Measurements from ENCODE around the gene SAP25. TPM values are rescaled to one million over a fixed set of nuclear protein-coding genes. Genes with fewer than 3 reads are reported as not detected.
"Not testable (repeated sequence)": the region's sequence is repeated elsewhere in the genome, so short reads cannot be mapped to it uniquely, and the experiment has no call there.

Gene SAP25
- total and polyA plus RNA-seq, 12 donors = 0.36 to 2.3 (median 0.70) TPM; not detected in 5

DNA sequence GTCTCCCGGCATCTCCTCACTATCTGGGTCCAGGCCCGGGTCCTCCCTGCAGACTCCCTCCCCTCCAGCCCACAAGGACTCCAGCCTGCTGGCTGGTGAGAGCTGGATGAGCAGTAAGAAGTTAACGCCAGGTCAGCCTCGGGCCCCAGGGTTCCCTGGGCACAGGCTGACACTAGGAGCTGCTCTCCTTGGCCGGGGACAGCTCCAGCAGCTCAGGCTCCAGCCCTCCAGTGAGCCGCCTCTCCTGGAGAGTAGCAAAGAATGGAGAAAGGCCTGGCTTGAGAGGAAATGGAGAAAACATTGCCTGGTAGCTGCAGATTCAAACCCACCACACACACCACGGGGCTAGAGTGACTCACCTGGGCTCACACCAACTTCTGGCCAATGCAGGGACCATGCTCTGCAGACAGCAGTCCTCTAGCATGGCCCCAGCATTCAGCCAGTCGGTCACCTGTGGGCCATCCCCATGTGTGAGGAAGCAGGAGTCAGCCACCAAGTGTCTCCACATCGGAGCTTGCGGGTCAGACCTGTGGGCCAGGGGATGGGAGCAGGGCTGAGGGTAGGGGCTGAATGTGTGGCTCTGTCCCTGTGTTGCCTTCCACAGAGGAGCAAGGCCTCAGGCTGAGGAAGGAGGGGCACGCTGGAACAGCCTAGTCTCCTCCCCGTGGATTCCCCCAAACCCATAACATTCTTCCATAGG is 6.5 kb downstream of the SAP25 start:
- WGBS, 2 donors = 76% methylated on average over 12 of the region's 12 CpGs

GRCh38 chr7:100566018-100566531 is 7.6 kb downstream of the SAP25 start:
- peaks cover 0 to 15% (median 0%) of the 10 kb centered on the region in 7 donors for H3K27me3 ChIP-seq
- ATAC-seq (no peak), DNase-seq (no peak)
- peaks cover 0 to 25% (median 0%) of the 10 kb centered on the region in 9 donors for H3K36me3 ChIP-seq
- H3K4me1 ChIP-seq = peaks cover 0 to 31% (median 15%) of the 10 kb centered on the region in 9 donors
- WGBS, 2 donors = 90 to 93% methylated on average over 6 of the region's 6 CpGs
- intact Hi-C loops (cut with DNase I) = loop anchor here in 2 of 10 donors (5.0 kb wide), 1 partner anchor 126 kb away; the partner anchor contains the start of gene GIGYF1 (in 2 of the 2)
- no peaks in the 10 kb centered on the region for H3K9me3 ChIP-seq
- no peak overlapping the region for H3K4me3 ChIP-seq
- H3K27ac ChIP-seq = no peak overlapping the region
- TF ChIP-seq CTCF (IDR thresholded peaks at IDR 0.05) = no peak

More for the DNA sequence above, 6.5 kb downstream of the SAP25 start:
- DNase-seq = no peak
- no peak for TF ChIP-seq CTCF (IDR thresholded peaks at IDR 0.05)
- Histone ChIP-seq H3K27me3 (peaks cover 0 to 18% (median 0%) of the 10 kb centered on the region in 7 donors), H3K27ac (no peak overlapping the region), H3K36me3 (peaks cover 0 to 19% (median 0%) of the 10 kb centered on the region in 9 donors), H3K9me3 (no peaks in the 10 kb centered on the region), H3K4me1 (peaks cover 0 to 33% (median 15%) of the 10 kb centered on the region in 9 donors), H3K4me3 (no peak overlapping the region)
- no peak for ATAC-seq
- intact Hi-C loops (cut with DNase I) = loop anchor here in 2 of 10 donors (5.0 kb wide), 1 partner anchor 125 kb away; the partner anchor contains the start of gene GIGYF1 (in 2 of the 2)

DNA sequence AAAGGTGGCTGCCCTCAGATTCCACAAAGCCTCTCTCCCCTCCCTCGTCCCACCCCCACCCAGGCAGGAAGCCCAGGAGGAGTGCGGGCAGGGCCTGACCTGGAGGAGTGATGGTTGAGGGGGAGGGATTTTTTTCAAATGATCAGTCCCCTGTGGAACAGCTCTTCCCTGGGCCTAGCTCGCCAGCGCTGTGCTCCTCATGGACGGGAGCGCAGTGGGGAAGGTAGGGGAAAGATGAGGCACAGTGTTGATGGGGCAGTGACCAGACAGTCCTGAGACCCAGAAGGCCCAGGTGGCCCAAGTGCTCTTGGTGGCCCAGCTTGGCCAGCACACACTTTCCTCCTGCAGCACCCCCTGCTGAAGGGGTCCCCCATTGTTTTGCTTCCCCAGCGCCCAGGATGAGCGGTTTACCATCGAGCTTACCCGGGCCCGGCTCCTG is 8.5 kb downstream of the SAP25 start:
- Histone ChIP-seq H3K9me3 (no peaks in the 10 kb centered on the region), H3K4me3 (no peak overlapping the region), H3K4me1 (peaks cover 0 to 22% (median 10%) of the 10 kb centered on the region in 9 donors), H3K27me3 (peaks cover 0 to 6% (median 0%) of the 10 kb centered on the region in 7 donors), H3K27ac (no peak overlapping the region), H3K36me3 (peaks cover 0 to 30% (median 0%) of the 10 kb centered on the region in 9 donors)
- no peak for DNase-seq
- intact Hi-C loops (cut with DNase I) = loop anchor here in 3 of 10 donors (2.0 to 5.0 kb wide), 2 partner anchors 126 to 127 kb away; partner anchors contain the start of gene GIGYF1 (in 2 of the 3)
- no peak for ATAC-seq
- TF ChIP-seq CTCF (IDR thresholded peaks at IDR 0.05) = no peak
- WGBS, 2 donors = 93 to 96% methylated on average over 11 of the region's 11 CpGs

GRCh38 chr7:100564405-100564804 is 9.3 kb downstream of the SAP25 start:
- ATAC-seq = peak in 1 of 8 donors; percentile 1
- peaks cover 0 to 20% (median 5%) of the 10 kb centered on the region in 9 donors for H3K4me1 ChIP-seq
- not testable (repeated sequence) for H3K27me3 ChIP-seq, H3K27ac ChIP-seq, DNase-seq, H3K9me3 ChIP-seq, H3K4me3 ChIP-seq
- WGBS, 2 donors = 92 to 93% methylated on average over 6 of the region's 6 CpGs
- intact Hi-C loops (cut with DNase I) = loop anchor here in 8 of 10 donors (2.0 to 5.0 kb wide), 4 partner anchors 97 to 163 kb away; partner anchors contain the start of gene GIGYF1 (in 6 of the 8)
- peaks cover 0 to 32% (median 0%) of the 10 kb centered on the region in 9 donors for H3K36me3 ChIP-seq
